H9 (cell line): Measurements from ENCODE around the gene FICD. TPM values are rescaled to one million over a fixed set of nuclear protein-coding genes. Genes with fewer than 3 reads are reported as not detected.

Experiments used
- DNase-seq: peaks from one replicate; pipeline ENCODE4 v3.0.0-alpha.2; 2017
- H2AFZ ChIP-seq: one replicate; pipeline ENCODE4 v1.6.1; 2013; ENCODE audit warnings: mild to moderate bottlenecking, low read length, control low read depth, moderate library complexity
- H2AK5ac ChIP-seq: 2 replicates; pipeline ENCODE4 v1.6.1; 2013; ENCODE audit warnings: low read length, control low read depth, mixed read lengths; ENCODE audit not compliant: insufficient read length
- H2BK120ac ChIP-seq: one replicate; pipeline ENCODE4 v1.6.1; 2013; ENCODE audit warnings: low read depth, mild to moderate bottlenecking, low read length, control low read depth, inconsistent platforms; ENCODE audit not compliant: poor library complexity, severe bottlenecking
- H2BK12ac ChIP-seq: 2 replicates; pipeline ENCODE4 v1.6.1; 2013; ENCODE audit warnings: low read length, control low read depth, mixed read lengths, low read depth; ENCODE audit not compliant: insufficient read length
- H2BK15ac ChIP-seq: 2 replicates; pipeline ENCODE4 v1.6.1; 2013; ENCODE audit warnings: low read depth, low read length, control low read depth
- H2BK20ac ChIP-seq: one replicate; pipeline ENCODE4 v1.6.1; 2013; ENCODE audit warnings: low read depth, mild to moderate bottlenecking, low read length, control low read depth, inconsistent platforms; ENCODE audit not compliant: poor library complexity, severe bottlenecking
- H2BK5ac ChIP-seq: 2 replicates; pipeline ENCODE4 v1.6.1; 2013; ENCODE audit warnings: low read length, control low read depth, mixed read lengths; ENCODE audit not compliant: insufficient read length
- H3K14ac ChIP-seq: 2 replicates; pipeline ENCODE4 v1.6.1; 2013; ENCODE audit warnings: low read length, control low read depth; ENCODE audit not compliant: insufficient read depth
- H3K18ac ChIP-seq: 2 replicates; pipeline ENCODE4 v1.6.1; 2013; ENCODE audit warnings: low read depth, mild to moderate bottlenecking, mixed read lengths, low read length, control low read depth; ENCODE audit not compliant: insufficient read length
- H3K23ac ChIP-seq: 2 replicates; pipeline ENCODE4 v1.6.1; 2013; ENCODE audit warnings: low read length, control low read depth, mixed read lengths, low read depth; ENCODE audit not compliant: insufficient read length
- H3K23me2 ChIP-seq: 2 replicates; pipeline ENCODE4 v1.6.1; 2013; ENCODE audit warnings: low read depth, mild to moderate bottlenecking, mixed read lengths, low read length, control low read depth; ENCODE audit not compliant: insufficient read length, poor library complexity, severe bottlenecking
- H3K27ac ChIP-seq: 2 replicates; pipeline ENCODE4 v1.5.1; 2013; ENCODE audit warnings: low read length, control low read depth, mixed read lengths, low read depth; ENCODE audit not compliant: insufficient read length
- H3K27me3 ChIP-seq: 2 replicates; pipeline ENCODE4 v1.6.1; 2013; ENCODE audit warnings: low read length, control low read depth, inconsistent platforms; ENCODE audit not compliant: insufficient read depth
- H3K4ac ChIP-seq: 2 replicates; pipeline ENCODE4 v1.6.1; 2013; ENCODE audit warnings: low read depth, mild to moderate bottlenecking, control low read depth, inconsistent platforms, low read length, moderate library complexity
- H3K4me1 ChIP-seq: 2 replicates; pipeline ENCODE4 v1.6.1; 2013; ENCODE audit warnings: low read length, control low read depth, inconsistent platforms; ENCODE audit not compliant: insufficient read depth
- H3K4me2 ChIP-seq: 2 replicates; pipeline ENCODE4 v1.6.1; 2013; ENCODE audit warnings: low read length, control low read depth, mixed read lengths; ENCODE audit not compliant: insufficient read length, insufficient read depth
- H3K56ac ChIP-seq: 2 replicates; pipeline ENCODE4 v1.6.1; 2013; ENCODE audit warnings: low read depth, mild to moderate bottlenecking, mixed read lengths, low read length, control low read depth; ENCODE audit not compliant: insufficient read length
- H3K79me1 ChIP-seq: 2 replicates; pipeline ENCODE4 v1.6.1; 2013; ENCODE audit warnings: low read depth, mild to moderate bottlenecking, moderate library complexity, low read length, control low read depth, inconsistent platforms; ENCODE audit not compliant: insufficient read depth, poor library complexity, severe bottlenecking
- H3K79me2 ChIP-seq: 2 replicates; pipeline ENCODE4 v1.6.1; 2013; ENCODE audit warnings: low read length, control low read depth, inconsistent platforms; ENCODE audit not compliant: insufficient read depth
- H3K9ac ChIP-seq: 2 replicates; pipeline ENCODE4 v1.6.1; 2013; ENCODE audit warnings: low read length, control low read depth, mixed read lengths; ENCODE audit not compliant: insufficient read length; ENCODE audit errors: extremely low read depth
- H3K9me3 ChIP-seq: one replicate; pipeline ENCODE4 v1.6.1; 2013; ENCODE audit warnings: low read depth, low read length, inconsistent platforms; ENCODE audit not compliant: control insufficient read depth
- H3T11ph ChIP-seq: one replicate; pipeline ENCODE4 v1.6.1; 2013; ENCODE audit warnings: mild to moderate bottlenecking, low read length, control low read depth, inconsistent platforms
- H4K20me1 ChIP-seq: one replicate; pipeline ENCODE4 v1.6.1; 2013; ENCODE audit not compliant: control insufficient read depth, insufficient read length, insufficient read depth
- H4K5ac ChIP-seq: 2 replicates; pipeline ENCODE4 v1.6.1; 2013; ENCODE audit warnings: low read depth, mild to moderate bottlenecking, mixed read lengths, low read length, control low read depth; ENCODE audit not compliant: insufficient read length
- H4K8ac ChIP-seq: replicated peaks from 2 replicates; pipeline ENCODE4 v1.6.1; 2013; ENCODE audit warnings: low read length, control low read depth, mixed read lengths, low read depth; ENCODE audit not compliant: insufficient read length
- H4K91ac ChIP-seq: 2 replicates; pipeline ENCODE4 v1.6.1; 2013; ENCODE audit warnings: low read depth, mild to moderate bottlenecking, moderate library complexity, mixed read lengths, low read length, control low read depth; ENCODE audit not compliant: insufficient read length
- H3K27ac Mint-ChIP-seq, 3 experiments: 2 replicates in 2 of 3; 3 replicates in 1 of 3; pipeline ENCODE4 v1.8.0; 2020 to 2021; ENCODE audit warnings: mixed read lengths in 3 of 3, mild to moderate bottlenecking in 1 of 3, moderate library complexity in 1 of 3
- H3K27me3 Mint-ChIP-seq: 2 replicates; pipeline ENCODE4 v1.8.0; 2021; ENCODE audit warnings: low read depth, mild to moderate bottlenecking, moderate library complexity, mixed read lengths
- H3K36me3 Mint-ChIP-seq, 3 experiments: 2 replicates in 2 of 3; 3 replicates in 1 of 3; pipeline ENCODE4 v1.8.0; 2020 to 2021; ENCODE audit warnings: low read depth in 3 of 3, mixed read lengths in 3 of 3; ENCODE audit not compliant: insufficient read depth in 1 of 3
- H3K4me1 Mint-ChIP-seq, 2 experiments: 2 replicates each; pipeline ENCODE4 v1.8.0; 2020; ENCODE audit warnings: mixed read lengths in 2 of 2
- H3K4me3 Mint-ChIP-seq, 2 experiments: 2 replicates in 1 of 2; 3 replicates in 1 of 2; pipeline ENCODE4 v1.8.0; 2020 to 2021; ENCODE audit warnings: mild to moderate bottlenecking in 2 of 2, mixed read lengths in 2 of 2, moderate library complexity in 1 of 2
- H3K9me3 Mint-ChIP-seq, 2 experiments: 2 replicates in 1 of 2; 3 replicates in 1 of 2; pipeline ENCODE4 v1.8.0; 2020; ENCODE audit warnings: mild to moderate bottlenecking in 2 of 2, mixed read lengths in 2 of 2, moderate library complexity in 1 of 2
- CTCF ChIP-seq: fragments of 200-600 bp; sonication (generic); conservative IDR thresholded peaks from 3 replicates; pipeline ENCODE4 v1.8.0; 2021; ENCODE audit warnings: antibody characterized with exemption, mild to moderate bottlenecking
- WGBS: extraction: QIAGEN DNeasy Blood & Tissue Kit; methylation state at CpG from one replicate; pipeline ENCODE4 v1.1.7; 2013; ENCODE audit warnings: missing lambda C conversion rate, low lambda C conversion rate, mixed read lengths; ENCODE audit not compliant: insufficient read length; ENCODE audit errors: extremely low coverage; 5-methylcytosine and 5-hydroxymethylcytosine counted together
- total RNA-seq: library from RNA; stranded (reverse); gene quantifications from 2 replicates; pipeline ENCODE4 v1.2.1, GENCODE V29; 2021

The FICD gene
- total RNA-seq, 1 experiment from 2014 or later: 5.1 TPM

GRCh38 chr12:108562348-108563135 lies 47.5 kb downstream of the FICD start, which contains the start of gene ISCU:
Gene ISCU, plus strand, starts transcription at chr12:108562596. Its CDS starts 27 bp downstream, at chr12:108562623.
- Histone ChIP-seq H2BK120ac (no peak within 1 kb of the TSS), H4K91ac (no peak within 1 kb of the TSS), H3K4me2 (peak within 1 kb of the TSS; percentile 99), H2BK20ac (no peak within 1 kb of the TSS), H4K5ac (peak within 1 kb of the TSS; percentile 72), H2AK5ac (no peak within 1 kb of the TSS), H3K27ac (peak within 1 kb of the TSS; percentile 61), H3K18ac (peak within 1 kb of the TSS; percentile 63), H3K79me2 (peaks cover 30% of the 10 kb centered on the region), H3K4me1 (peaks cover 2% of the 10 kb centered on the region; the same call in 1 of the 2 replicates), H2AFZ (peak within 1 kb of the TSS; percentile 84), H2BK12ac (no peak within 1 kb of the TSS), H3K23ac (no peak within 1 kb of the TSS), H3K4ac (no peak within 1 kb of the TSS), H3K79me1 (no peaks in the 10 kb centered on the region), H3K9ac (peak within 1 kb of the TSS; percentile 99), H2BK15ac (no peak within 1 kb of the TSS), H3K23me2 (peaks cover 18% of the 10 kb centered on the region), H4K20me1 (no peaks in the 10 kb centered on the region), H2BK5ac (peak within 1 kb of the TSS; percentile 69), H3T11ph (peak within 1 kb of the TSS; percentile 37), H4K8ac (no peak within 1 kb of the TSS), H3K27me3 (no peaks in the 10 kb centered on the region), H3K14ac (peak within 1 kb of the TSS; percentile 80), H3K56ac (peak within 1 kb of the TSS; percentile 83), H3K9me3 (no peaks in the 10 kb centered on the region)
- Mint-ChIP-seq H3K4me3 (peak within 1 kb of the TSS; percentile 100), H3K9me3 (peaks cover 0 to 3% of the 10 kb centered on the region in 2 experiments; a peak in 2 of 5 replicates), H3K4me1 (peaks cover 22 to 27% of the 10 kb centered on the region in 2 experiments), H3K36me3 (peaks cover 13 to 59% (median 59%) of the 10 kb centered on the region in 3 experiments; a peak in 6 of 7 replicates), H3K27ac (peak within 1 kb of the TSS; percentile 100), H3K27me3 (no peaks in the 10 kb centered on the region)
- TF ChIP-seq CTCF: no peak
- no CpG with 5 or more reads among the region's 72 CpGs for WGBS
- peak; percentile 99 for DNase-seq
